Activated T-cell treated with anti-CD3 and anti-CD28 coated beads, Interleukin-2, amount 50 U/mL, for 48 hours (primary cell): ENCODE results near the gene RIBC1.
"Not testable (repeated sequence)": the region's sequence is repeated elsewhere in the genome, so short reads cannot be mapped to it uniquely, and the experiment has no call there.

Experiments used
- DNase-seq, 2 experiments: peaks; one replicate each; pipeline ENCODE4 v3.0.0-alpha.2; 2020

RIBC1 gene

DNA sequence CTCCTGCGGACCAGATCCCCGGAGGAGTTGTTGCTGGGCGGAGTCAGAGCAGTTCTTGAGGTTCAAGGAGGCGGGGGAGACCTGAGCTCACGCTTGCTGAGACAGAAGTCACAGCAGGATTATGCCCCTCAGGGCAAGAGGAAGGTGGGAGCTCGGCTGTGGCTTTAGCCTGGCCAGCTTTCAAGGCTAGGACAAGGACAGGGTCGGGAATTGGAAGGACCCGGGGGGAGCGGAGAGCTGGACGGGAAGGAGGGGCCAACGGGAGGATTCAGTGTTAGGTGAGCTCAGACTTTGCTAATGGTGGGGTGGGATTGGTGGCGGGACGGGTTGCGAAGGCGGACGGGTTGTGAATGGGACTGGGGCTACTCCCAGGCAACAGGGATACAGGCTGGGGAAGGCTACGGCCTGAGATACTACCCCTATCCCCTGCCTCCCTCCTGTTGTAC lies at the start of gene RIBC1:
TSS of gene RIBC1 (plus strand) at position 13 of the 446 bp plus-strand sequence. CDS start 3,404 bp downstream, outside the sequence.
- DNase-seq: no peak

DNA sequence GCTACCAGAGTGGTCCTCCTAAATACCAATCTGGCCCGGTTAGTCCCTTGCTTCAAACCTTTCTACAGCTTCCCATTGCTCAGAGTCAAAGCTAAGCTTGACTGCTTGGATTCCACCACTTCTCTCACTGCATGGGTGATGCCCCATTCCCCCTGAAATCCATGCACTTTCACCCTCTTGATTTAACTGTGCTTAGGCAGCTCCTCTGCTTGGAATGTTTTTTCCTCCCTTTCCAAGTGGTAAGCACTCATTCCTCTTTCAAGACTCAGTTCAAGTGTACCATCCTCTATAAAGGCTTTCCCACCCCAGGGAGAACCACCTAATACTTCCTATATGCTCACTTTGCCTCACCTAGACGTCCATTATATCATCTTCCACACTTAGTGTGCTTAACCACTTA lies 49.4 kb upstream of the RIBC1 start:
- no peak for DNase-seq

- DNase-seq: no peak
Observed at GRCh38 chrX:53374222-53374820, 48.4 kb upstream of the RIBC1 start.

DNA sequence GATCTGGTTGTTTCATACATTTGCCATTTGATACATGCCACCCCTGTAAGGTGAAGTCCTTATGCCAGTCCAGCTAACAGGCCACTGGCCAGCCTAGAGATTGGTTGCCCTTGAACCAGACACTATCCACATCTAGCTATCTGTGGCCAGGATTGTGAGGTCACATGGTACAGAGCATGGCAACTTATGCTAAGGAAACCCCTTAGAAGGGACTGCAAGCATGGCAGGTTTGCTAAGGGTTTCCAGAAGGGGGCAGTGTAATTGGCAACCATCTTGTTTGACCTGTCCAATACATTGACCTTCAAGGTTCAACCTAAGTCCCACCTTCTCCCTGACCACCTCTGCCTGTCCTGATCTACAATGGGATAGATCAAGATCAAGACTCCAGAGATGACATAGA lies 47.8 kb upstream of the RIBC1 start:
- DNase-seq: no peak

GRCh38 chrX:53376888-53377287 lies 45.8 kb upstream of the RIBC1 start:
- DNase-seq: no peak

- no peak for DNase-seq
Observed at GRCh38 chrX:53377464-53377863, 45.2 kb upstream of the RIBC1 start.

DNA sequence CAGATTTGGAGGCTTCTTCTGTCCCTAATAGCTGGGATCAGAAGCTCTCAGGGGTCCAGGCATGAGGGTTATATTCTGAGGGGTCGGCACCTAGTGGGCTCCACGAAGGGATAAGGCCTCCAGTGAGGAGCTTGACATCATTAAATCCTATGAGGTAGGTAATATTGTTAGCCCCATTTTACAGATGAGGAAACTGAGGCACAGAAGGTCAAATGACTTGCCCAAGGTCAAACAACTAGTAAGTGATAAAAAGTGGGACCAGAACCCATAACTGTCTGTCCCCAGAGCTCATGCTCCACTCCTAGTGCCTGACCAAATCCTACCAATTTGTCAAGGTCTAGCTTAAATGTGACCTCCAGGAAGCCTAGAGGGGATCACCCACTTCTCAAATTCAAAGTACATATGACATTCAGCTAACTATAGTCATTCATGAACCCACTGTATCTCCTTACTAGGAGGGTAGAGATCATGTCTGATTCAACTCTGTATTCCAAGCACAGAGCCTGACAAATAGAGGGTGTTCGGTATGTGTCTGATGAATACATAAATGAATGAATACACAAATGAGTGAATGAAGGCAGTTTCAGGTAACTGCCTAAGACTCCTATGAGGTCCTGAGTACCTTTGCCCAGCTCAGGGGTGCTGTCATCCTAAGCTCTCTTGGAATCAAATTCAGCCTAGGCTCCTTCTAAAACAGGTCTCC lies 43.5 kb upstream of the RIBC1 start:
- no peak for DNase-seq

DNA sequence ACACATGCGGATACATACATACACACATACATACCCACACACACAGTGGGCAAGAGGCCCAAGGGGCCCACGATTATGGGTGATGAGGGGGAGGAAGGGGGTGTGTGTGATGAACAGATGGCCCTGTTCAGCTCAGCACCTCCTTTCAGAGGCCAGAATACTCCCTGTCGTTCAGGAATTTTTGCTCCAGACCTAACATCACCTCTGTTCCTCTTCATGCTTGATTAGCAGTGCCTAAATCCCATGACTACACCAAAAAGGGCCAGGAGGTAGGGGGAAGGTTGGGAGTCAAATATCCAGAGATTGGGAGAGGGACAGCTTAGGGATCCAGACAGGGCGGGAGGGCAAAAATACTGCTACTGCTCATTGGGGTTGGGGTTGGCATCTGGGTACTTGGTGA lies 42.9 kb upstream of the RIBC1 start:
- no peak for DNase-seq

DNA sequence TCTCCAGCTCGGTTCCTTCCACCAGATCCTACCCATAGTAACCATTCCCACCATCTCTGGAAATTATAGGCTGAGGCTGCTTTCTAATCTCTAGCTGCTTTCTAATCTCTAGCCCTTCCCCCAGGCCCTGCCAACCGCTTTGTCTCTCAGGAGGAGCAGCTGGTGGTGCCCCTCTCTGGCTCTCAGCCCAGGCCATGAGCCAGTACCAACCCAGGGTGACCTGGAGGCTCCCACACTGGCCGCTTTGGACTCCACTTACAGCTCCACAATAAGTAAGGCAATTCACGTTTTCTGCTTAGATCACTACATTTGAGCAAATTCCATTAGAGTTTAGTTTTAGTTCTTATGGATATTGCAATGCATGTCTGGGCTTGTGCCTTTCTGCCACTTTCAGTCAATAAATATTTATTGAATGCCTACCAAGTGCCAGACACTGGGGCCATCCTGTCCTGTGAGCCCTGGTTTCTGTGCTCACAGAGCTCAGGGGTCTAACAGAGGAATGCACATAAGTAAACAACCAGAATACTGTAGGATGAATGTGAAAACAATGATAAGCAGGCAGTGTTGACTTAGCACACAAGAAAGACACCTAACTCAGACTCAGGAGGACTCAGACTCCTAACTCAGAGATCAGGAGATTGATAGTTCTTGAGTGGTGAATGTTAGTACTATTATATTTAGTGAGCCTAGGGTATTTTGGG lies 39.1 kb upstream of the RIBC1 start:
- DNase-seq: no peak

DNA sequence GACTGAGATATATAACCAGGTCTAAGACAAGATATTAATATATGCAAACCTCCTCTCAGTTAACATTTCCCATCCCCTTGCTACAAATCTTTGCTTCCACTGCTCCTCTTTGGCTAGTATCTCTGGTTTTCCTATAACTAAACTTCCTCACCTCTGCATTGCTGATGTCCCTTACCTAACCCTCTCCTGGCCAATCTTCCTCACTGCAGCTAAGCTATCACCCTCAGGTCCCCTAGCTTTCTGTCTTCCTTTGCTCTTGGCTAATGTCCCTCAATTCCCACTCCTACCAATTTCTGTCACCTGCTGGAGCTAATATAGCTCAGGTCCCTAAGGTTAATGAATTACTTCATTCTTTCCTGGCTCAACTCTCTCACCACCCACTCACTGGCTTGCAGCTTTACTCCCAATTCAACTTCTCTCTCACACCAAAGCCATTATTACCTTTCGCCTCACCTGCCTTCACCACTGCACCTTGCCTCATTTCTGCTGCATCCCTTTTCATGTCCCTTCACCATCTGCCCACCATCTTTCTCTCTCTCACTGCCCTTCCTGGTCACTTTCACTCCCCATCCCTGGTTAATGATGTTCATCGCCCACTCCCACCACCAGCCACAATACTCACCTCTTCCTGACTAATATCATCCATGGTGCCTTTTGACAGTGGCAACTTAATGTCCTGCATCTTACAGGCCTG lies 26.9 kb upstream of the RIBC1 start:
- DNase-seq: no peak

- DNase-seq: no peak
Observed at GRCh38 chrX:53398216-53398615, 24.5 kb upstream of the RIBC1 start.

DNA sequence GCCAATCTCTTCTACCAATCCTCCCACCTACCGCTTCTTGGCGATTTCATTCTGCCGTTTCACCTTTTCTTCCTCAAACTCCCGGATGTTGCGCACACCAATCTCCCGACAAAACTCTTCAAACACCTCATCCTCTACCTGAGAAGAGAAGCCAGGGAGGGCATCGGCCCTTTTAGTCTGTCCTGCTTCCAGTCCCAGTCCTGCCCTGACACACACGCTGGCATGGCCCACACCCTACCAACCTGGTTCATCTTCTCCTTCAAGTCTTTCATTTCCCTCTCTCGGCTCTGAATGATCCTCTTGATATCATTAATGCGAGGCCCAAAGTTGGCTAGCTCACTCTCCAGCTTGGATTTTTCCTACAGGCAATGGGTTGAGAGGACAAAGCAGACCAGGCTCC lies 19.1 kb upstream of the RIBC1 start:
- no peak for DNase-seq

DNA sequence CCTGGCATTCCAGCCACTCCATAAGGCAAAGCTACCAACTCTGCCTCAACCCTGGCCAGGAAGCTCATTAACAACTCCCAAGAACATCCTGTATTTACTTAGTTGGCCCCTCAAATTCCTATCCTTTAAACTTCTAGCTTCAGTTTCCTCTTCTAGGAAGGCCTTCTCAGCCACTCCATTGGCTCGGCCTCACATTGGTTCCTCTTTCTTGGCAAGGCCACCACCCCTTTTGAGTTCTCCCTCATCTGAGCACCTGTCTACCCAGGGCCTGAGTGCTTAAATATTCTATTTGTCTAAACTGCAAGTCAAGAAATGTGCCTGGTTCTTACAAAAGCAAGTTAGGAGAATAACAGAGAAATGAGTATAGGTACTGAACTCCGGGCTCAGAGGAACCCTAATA lies 10.2 kb upstream of the RIBC1 start:
- DNase-seq: no peak

GRCh38 chrX:53420351-53420750 lies 2.3 kb upstream of the RIBC1 start:
- not testable (repeated sequence) for DNase-seq

DNA sequence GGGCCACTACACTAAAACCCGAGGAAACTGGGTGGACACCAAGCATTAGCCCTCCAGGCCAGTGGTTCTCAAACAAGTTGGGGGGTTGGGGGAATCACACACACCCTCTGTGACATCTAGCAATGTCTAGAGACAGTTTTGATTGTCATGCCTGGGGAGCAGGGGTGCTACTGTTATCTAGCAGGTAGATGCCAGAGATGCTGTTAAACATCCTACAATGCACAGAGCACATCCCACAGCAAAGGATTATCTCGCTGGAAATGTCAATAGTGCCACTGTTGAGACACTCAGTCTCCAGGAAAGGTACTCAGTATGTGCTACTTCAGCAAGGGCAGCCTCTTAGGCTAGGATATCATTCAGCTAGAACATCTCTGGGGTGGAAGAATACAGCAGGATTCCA lies 1.5 kb upstream of the RIBC1 start:
- DNase-seq: no peak

- no peak for DNase-seq
Observed at GRCh38 chrX:53421772-53422085, 944 bp upstream of the RIBC1 start.

- peak; percentile 98 to 99 for DNase-seq
Observed at GRCh38 chrX:53422086-53422860, 400 bp upstream of the RIBC1 start, which contains the start of gene SMC1A. SMC1A (minus strand) TSS chrX:53422654; CDS start chrX:53422600, 54 bp downstream.

DNA sequence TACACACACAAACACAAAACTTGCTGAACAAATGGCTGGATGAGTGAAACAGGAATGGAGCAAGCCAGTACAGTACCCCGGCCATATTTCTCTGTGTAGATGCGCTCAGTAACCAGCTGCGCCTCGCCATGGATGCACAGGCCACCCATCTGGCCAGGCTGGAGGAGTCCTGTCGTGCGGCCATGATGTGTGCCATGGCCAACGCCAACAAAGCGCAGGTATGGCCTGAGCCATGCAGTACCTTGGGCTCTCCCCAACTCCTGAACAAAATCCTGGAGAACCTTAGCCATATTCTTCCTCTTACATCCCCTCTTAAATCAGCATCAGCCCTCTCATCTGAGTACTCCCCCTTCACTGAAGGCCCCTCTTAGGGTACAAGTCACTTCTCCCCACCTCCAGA lies 7.1 kb downstream of the RIBC1 start:
- no peak for DNase-seq

DNA sequence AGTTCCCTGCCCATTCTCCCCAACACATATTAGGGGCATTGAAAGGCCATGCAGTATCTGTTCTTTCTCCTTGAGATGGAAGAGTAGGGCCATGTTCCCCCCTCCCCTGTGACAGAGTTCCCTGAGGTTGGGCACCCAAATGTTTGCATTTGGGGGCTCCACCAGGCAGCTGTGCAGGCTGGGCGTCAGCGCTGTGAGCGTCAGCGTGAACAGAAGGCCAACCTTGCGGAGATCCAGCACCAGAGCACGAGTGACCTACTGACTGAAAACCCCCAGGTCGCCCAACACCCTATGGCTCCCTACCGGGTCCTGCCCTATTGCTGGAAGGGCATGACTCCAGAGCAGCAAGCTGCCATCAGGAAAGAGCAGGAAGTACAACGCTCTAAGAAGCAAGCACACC lies 7.6 kb downstream of the RIBC1 start:
- DNase-seq: no peak

DNA sequence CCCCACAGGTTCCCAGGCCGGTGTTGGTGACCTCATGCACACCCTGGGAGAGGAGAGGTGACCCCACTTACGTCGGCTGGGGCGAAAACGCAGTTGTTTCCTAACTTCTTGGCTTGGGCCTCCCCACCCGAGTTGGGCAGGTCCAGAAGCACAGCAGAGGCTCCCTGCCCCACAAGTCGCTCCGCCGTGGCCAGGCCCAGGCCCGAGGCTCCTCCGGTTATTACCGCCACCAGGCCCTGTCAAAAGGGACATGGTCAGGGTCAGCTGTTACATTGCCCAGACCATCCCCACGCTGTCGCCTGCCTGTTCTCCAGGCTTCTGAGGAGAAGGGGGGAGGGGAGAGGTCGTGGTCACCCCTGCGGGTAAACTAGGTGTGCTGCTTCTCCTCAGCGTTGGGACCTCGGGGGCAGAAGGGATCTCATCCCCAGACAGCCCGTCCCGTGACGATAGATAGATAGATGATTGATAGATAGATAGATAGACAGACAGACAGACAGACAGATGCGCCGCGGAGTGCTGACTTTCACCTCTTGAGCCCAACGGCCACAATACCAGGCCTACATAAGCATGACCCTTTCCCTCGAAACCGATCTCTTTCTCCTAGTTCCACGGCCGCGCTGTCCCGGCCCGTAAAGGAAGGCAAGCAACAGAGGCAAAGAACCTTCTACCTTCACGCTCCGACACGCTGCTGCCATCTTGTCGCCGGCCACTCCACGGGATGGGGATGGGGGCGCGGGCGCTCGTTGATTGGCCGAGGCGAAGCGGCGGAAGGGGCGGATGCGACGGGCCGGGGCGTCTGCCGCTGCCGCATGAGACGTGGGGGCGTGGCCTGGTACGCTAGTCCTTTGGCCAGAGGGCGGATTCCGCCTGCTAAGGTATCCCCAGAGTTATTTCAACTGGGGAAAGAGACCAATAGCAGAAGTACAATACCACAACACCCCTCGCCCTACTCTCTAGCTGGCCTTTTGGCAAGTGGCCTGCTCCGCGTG lies 11.3 kb downstream of the RIBC1 start, which contains the start of gene HSD17B10:
TSS of gene HSD17B10 (minus strand) at position 720 of the 989 bp plus-strand sequence. CDS start at position 695, 25 bp downstream.
- DNase-seq: peak; percentile 86 to 90

DNA sequence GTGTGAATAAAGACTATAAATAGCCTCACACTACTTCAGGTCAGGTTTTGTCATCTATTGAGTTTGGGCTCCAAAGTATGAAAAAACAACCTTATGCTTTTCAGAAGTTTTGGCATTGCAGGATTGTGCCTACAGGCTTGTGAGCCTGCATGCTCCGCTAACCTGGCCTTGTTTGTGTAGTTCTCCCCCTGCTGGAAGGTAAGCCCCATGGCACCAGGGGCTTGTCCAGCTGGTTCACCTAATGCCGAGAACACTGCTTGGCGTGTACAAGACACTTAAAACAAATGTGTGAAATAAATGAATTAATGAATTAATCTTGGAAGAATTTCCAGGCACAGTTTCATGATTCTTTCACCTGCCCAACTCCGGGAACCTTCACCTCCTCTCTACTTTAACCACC lies 13.3 kb downstream of the RIBC1 start:
- DNase-seq: peak; percentile 71 to 78
